AG10803 (cell line): ENCODE measurements around the gene CYP19A1.

Experiments
- DNase-seq: peaks from one replicate; pipeline ENCODE4 v3.0.0; 2010; ENCODE audit warnings: low read depth
- H3K4me3 ChIP-seq: 2 replicates; pipeline ENCODE4 v1.5.1; 2011; ENCODE audit warnings: mild to moderate bottlenecking, low read length, control low read depth
- TF ChIP-seq, protein P1 (sequence below): conservative IDR thresholded peaks from 2 replicates; pipeline ENCODE4 v1.5.1; 2011; ENCODE audit warnings: mild to moderate bottlenecking, low read length, control low read depth, inconsistent platforms

Gene CYP19A1

DNA sequence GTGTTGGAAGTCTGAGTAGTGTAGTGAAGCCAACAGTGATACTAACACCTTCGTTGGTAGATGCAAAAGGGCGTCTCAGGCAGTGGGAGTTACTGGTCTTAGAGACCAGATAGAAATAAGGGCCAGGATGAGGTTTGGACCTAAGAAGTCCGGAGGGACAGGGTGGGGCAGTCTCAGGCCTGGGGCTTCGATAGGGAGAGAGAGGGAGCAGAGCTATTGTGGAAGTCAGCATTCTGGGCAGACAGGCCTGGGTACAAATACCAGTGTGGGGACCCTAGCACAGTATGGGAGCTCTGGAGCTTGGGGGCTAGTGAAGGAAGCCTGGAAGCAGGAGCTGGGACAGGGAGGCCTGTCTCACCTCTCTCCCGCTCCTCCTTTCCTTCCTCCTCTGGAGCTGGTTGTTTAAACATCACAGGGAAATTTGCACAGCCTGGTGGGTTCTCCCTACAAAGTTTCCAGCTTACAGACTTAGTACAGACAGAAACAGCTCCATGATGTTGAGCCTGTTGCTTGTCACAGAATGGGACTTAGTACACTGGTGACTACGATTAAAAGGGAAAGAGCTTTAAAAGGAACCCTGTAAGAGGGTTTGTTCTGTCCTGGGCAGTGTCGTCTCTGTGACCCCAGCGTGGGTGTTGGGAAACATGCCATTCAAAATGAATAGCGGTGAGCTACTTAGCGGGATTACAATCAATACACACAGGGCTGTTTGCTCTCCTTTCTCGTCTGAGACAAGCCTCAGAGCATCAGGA is 167.3 kb downstream of the CYP19A1 start:
- TF ChIP-seq, protein P1, sequence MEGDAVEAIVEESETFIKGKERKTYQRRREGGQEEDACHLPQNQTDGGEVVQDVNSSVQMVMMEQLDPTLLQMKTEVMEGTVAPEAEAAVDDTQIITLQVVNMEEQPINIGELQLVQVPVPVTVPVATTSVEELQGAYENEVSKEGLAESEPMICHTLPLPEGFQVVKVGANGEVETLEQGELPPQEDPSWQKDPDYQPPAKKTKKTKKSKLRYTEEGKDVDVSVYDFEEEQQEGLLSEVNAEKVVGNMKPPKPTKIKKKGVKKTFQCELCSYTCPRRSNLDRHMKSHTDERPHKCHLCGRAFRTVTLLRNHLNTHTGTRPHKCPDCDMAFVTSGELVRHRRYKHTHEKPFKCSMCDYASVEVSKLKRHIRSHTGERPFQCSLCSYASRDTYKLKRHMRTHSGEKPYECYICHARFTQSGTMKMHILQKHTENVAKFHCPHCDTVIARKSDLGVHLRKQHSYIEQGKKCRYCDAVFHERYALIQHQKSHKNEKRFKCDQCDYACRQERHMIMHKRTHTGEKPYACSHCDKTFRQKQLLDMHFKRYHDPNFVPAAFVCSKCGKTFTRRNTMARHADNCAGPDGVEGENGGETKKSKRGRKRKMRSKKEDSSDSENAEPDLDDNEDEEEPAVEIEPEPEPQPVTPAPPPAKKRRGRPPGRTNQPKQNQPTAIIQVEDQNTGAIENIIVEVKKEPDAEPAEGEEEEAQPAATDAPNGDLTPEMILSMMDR, result no peak
- H3K4me3 ChIP-seq, result no peak overlapping the region
- DNase-seq, result no peak

DNA sequence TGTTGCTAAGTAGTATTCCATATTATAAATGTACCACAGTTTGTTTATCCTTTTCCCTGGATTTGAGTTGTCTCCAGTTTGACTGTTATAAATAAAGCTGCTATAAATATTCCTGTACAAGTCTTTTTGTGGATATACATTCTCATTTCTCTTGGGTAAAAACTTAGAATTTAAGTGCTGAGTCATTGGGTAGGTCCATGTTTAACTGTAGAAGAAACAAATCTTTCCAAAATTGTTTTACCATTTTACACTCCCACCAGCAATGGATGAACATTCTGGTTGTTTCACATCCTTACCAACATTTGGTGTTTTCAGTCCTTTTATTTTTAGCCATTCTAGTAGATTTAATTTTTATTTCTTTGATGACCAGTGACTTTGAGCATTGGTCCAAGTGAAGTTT is 169.7 kb downstream of the CYP19A1 start:
- no peak for DNase-seq
- TF ChIP-seq, protein P1, result no peak
- H3K4me3 ChIP-seq, result no peak overlapping the region

DNA sequence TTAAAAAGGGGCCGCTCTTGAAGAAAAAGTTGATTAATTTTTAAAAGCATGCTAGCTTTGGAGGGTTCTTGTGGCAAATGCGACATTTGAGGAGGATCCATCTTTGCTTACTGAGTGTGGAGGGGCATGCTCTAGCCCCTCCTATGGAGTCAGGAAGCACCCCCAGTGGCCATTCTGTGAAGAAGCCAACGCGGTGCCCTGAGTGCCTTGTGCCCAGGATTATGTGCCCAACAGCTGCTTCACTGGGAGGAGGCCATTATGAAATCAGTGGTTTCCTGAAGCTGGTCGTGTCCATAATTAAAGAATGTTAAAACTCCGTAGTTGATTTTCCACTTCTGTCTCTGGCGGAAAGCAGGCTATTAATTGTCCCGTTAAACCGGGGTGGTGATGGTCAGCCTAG is 174.6 kb downstream of the CYP19A1 start:
- DNase-seq, result no peak
- H3K4me3 ChIP-seq, result no peak overlapping the region
- TF ChIP-seq, protein P1, result no peak

DNA sequence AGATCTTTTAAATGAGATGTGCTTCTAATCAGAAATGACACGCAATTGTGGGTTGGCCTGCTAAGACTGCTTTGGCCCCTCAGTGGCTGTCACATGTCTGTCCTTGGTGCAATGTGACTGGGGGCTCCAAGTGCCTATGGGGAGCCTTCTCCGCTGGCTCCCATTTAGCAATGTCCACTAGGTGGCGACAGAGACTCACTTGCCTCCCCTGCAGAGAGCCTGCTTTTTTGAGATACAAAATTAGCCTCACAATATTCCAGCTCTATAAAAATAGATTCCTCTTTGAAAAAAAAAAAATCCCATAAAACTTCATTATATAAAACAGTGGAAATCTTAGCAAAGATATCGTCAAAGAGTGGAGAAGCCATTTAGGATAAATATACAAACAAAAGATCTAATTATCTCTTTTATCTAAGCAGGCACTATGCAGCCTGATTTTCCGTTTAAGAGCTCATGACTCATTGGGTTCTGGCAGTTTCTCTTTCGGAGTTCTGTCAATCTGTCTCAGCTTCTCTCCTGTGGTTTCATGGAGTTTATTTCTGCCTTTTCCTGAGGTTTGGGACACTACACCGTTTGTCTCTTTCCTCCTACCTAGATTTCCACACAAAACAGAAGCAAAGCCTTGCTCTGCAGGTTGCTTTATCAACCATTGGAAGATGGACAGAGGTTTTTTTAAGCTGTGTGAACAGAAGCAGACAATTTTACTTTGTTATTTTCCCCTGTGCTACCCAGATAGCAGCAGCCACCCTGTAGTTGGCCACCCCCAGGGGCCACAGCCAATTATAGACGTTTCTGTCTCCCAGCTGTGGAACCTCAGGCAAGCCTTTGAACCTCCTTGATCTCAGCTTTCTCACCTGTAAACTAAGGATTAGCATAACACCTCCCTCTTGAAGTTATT is 175.3 kb downstream of the CYP19A1 start:
- peak; percentile 55 for DNase-seq
- TF ChIP-seq, protein P1, result peak; percentile 94
- peak overlapping the region; percentile 21; the same call in 1 of the 2 replicates for H3K4me3 ChIP-seq

DNA sequence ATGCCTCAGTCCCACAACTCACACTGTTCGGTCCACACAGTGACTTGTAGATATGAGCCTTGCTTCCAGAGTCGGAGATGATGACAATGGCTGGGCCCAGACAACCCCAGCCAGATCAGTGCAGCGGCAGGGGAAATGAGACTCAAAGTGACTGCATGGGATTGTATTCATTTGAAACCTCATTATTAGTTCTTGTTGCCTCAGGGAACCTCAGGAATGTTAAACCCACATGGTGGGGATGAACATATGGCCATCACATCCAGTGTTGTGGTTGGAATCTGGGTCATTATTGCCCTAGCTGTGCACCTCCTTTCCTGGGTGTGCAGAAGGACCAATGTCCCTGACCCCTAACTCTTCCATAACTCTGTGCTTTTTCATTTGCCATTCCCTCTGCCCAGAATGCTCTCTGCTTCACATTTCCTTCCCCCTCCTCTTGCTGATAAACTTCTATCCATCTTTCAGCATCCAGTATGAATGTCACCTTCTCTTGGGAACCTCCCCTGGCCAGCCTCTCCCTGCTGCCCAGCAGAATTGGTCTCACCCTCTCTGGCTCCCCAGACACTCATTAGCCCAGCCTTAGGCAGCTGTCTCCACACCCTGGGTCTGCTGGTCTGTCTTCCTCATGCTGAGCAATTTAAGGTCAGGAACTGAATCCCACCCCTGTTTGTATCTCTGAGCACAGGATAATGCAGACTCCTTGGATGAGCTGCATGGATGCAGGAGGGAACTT is 176.7 kb downstream of the CYP19A1 start:
- H3K4me3 ChIP-seq, result no peak overlapping the region
- TF ChIP-seq, protein P1, result no peak
- peak; percentile 68 for DNase-seq

DNA sequence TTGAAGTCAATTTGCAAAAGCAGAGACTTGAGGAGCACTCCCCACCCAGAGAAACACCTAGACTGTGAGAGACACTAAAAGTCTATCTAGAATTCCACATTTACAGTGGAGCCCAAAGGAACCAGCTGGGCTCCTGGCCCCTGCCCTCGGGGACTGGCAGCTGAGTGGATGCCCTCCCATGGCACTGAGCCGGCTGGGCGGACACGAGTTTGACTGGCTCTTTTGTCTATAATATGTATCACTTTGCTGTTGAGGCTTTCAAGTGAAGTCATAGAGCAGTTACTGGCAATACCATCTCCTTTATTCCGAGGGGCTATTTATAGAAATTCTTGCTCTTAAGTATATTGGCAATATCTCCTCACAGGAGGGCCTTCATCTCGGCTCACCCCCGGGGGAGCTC is 177.9 kb downstream of the CYP19A1 start:
- TF ChIP-seq, protein P1, result no peak
- no peak for DNase-seq
- no peak overlapping the region for H3K4me3 ChIP-seq
